HG03139 (cell line): ENCODE measurements around the gene WWOX.

Experiments used
- ATAC-seq: cut with Tn5 transposase; IDR thresholded peaks from one replicate; pipeline ENCODE4 v1.9.1; 2021; ENCODE audit not compliant: unreplicated experiment

WWOX gene

GRCh38 chr16:78635807-78636206 is 536.4 kb downstream of the WWOX start:
- ATAC-seq: no peak

- ATAC-seq: no peak
These were observed 538.9 kb downstream of the WWOX start for GRCh38 chr16:78638371-78638770.

- ATAC-seq: no peak
These were observed 540.3 kb downstream of the WWOX start for GRCh38 chr16:78639775-78640174.

DNA sequence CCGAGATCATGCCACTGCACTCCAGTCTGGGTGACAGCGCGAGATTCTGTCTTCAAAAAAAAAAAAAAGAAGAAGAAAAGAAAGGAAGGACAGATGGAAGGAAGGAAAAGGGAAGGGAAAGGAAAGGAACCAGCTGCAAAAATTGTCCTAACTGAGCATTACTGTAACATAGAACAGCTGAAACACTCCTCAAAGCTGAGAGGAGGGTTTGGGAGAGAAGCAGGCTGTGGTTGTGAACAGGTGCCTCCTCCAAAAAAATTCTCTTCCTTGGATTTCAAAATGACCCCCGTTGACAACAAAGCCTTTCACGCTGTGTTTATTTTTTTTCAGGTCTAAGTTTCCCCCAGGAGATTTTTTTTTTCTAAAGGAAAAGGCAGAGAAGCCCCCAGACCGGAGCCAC is 541.4 kb downstream of the WWOX start:
- no peak for ATAC-seq

- no peak for ATAC-seq
These were observed 542.0 kb downstream of the WWOX start for GRCh38 chr16:78641433-78641832.

DNA sequence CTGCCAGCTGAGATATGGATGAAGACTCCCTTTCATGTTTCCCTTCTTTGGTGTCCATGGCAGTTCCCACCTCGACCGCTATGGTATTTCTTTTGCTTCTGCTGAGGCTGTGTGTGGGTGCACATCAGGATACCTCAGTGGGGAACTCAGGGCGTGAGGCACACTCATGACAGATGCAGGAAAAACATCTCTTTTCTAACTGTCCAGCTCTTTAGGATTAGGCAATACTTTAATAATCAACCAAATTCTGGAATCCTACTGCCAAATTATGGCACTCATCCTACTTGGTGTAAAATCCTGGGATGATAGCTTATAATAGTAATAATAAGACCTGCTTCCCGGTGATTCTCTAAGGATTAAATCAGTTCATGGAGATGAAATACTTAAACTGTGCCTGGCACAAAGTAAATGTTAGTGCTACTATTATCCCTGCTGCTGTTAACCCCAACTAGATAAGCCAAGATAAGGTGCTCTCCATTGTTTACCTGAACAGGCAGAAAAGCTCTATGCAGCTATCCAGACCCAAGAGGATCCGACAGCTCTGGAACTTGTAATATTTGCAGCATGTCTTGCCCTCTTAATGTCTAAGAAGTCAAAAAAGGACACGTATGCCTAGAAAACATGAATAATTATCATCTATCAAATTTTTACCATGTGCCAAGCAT is 543.3 kb downstream of the WWOX start:
- ATAC-seq: no peak

DNA sequence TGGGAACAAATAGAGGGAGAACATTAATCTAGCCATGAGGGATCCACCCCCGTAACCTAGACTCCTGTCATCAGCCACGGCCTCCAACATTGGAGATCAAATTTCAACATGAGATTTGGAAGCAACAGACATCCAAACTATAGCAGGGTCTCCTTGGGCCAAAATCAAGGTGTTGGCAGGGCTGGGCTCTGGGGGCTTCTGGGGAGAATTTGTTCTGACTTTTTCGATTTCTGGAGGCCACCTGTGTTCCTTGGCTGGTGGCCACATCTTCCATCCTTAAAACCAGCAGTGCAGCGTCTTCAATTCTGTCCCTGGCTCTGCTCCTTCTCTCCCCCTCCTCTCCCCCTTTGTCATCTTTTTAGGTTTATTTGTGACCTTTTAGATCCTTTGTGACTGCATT is 546.2 kb downstream of the WWOX start:
- ATAC-seq: no peak

DNA sequence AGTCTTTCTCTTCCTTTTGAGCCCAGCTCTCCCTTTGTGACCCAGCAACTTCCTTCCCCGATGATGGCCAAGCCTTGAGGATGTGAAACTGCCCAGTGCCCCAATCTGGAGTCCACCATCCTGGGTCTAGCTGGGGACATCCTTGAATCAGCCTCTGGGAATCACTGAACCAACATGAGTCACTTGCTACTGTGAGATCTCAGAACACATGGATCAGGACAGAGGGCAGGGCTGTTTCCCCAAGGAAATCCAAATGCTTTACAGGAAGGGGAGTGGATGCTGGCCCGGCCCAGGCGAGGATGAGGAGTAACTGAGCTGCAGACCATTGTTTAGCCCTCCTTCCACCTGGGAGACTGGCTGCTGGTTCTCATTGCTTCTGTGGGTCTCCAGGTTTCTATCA is 547.6 kb downstream of the WWOX start:
- no peak for ATAC-seq

DNA sequence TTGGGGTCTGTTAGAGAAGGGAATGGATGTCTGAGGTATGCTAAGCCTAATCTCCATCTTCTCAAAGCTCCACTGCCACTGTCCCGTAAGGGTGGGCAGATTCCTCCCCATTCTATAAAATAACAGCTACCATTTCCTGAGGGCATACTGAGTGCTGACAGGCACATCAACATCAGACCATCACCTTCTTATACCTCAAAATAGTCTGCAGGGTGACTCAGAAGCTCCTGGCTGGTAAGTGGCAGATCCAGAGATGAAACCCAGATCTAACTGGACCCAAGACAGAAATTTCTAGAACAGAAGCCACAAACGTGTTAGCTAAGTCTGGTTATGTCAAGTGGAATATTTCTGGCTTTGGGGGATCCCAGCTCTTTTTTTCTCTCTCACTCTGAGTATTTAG is 548.0 kb downstream of the WWOX start:
- no peak for ATAC-seq

GRCh38 chr16:78648517-78648916 is 549.1 kb downstream of the WWOX start:
- ATAC-seq: no peak

DNA sequence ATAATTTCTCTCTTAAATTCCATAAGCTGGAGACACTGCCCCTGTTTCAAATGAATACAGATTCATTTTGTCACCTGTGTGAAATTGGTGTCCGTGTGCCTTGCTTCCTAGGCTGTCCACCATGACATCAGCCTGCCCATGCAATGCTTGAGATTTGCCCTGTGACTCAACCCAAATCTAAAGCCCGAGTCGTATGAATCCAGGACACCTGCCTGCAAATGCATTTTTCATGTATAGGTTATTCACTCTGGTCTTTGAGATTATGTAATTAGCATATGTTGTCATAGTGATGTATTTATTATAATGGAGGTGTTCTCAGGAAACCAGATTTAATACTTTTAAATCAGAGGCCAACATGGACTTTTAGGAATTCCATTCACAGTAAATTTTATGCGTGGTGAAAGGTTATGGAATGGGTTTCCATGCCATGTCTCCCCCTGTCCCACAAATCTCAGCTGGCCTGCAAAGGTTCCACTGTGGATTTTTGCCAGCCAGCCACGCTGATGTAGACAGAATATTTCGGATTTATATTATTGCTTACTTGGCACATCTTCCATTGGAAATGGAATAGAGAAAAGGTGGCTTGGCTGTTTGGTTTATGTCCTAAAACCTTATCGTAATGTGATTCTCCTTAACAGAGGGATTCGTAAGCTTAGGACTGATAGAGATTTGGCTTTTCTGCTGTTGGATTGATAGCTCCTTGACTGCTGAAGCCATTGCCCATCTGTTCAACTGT is 551.1 kb downstream of the WWOX start:
- no peak for ATAC-seq

DNA sequence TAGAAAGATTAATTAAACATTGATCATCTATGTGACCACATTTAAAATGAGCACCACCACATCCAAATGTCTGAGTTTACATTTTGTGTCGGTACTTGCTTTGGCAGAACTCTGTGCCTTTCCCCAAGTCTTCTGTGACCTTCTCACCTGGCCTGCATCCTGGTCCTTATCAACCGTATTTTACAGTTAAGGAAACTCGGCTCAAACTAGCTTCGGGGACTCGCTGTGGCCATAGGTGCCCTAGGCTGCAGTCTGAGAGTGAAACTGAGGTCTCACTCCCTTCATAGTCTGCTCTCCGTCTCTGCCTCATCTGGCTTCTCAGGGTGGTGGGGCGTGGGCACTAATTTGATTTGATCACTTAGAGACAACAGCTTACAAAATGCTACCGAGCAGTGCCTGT is 555.5 kb downstream of the WWOX start:
- no peak for ATAC-seq

GRCh38 chr16:78655331-78656113 is 556.1 kb downstream of the WWOX start:
- ATAC-seq: no peak

GRCh38 chr16:78656887-78657286 is 557.4 kb downstream of the WWOX start:
- no peak for ATAC-seq

- ATAC-seq: no peak
These were observed 559.8 kb downstream of the WWOX start for GRCh38 chr16:78659216-78659615.

GRCh38 chr16:78659668-78660217 is 560.3 kb downstream of the WWOX start:
- ATAC-seq: no peak

GRCh38 chr16:78660795-78661194 is 561.3 kb downstream of the WWOX start:
- ATAC-seq: no peak

DNA sequence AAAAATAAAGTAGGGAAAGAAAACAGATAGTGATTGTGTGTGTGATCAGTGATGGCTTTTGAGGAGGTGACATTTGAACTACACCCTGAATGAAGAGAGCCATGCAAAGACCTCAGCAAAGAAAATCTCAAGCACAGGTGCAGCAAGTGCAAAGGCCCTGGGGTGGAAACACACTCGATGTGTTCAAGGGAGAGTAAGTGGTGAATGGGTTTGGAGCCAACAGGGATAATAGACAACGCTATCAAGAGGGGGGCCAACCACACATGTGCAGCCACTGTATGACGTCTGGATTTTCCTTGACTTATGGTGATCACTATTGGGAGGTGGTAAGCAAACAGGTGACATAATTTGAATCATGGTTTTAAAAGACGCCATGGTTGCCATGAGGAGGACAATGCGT is 564.2 kb downstream of the WWOX start:
- no peak for ATAC-seq

DNA sequence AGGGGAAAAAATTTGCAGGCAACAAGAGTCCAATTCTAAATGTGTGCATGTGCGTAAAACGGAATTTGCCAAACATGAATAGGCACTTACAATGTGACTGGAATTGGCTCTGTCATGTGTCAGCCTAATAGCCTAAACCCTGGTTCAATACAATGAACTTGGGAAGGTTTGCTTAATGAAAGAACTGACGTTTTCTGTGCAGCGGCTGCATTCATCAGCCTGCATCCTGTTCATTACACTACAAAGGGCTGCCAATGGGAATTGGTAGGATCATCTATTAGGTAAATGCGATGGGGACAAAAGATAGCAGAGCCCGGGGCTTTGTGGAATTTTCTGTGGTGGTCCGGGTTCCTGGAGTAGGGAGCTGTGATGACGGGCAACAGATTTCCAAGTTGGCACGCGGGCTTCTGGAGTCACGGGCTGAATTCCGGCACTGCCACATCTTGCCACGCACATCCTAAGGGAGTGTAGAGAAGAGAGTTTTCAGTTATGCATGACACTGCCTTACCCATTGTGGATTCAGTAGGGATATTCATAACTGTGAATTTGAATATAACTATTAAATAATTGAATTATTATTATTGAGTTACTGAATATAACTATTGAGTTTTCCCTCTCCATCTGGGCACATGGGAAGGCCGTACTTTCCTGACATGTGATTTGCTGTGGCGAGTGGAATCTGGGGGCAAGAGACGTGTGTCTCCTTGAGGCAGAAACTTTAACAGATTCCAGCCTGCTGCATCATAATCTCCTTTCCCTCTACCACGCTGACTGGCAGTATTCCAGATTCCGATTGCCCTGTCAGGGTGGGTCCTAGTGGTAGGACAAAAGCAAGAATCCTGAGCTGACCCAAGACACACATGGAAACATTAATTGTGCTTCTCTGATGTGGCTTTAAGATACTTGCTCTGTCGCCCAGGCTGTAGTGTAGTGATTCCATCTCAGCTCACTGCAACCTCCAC is 565.6 kb downstream of the WWOX start:
- ATAC-seq: no peak

GRCh38 chr16:78666318-78666717 is 566.9 kb downstream of the WWOX start:
- ATAC-seq: no peak

DNA sequence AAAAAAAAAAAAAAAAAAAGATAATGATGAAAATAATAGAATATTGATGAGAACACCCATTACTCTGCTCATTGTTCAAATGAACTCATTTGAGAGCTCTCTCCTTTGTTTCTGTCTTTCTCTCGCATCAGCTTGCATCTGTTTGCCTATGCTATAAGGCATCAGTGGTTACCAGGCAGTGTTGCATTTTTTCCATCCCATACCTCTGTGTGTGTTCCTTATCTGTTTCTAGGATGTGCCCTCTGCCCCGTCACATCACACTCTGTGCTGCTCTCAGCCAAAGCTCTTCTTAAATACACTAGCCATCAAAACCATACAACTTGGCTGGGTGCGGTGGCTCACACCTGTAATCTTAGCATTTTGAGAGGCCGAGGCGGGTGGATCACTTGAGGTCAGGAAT is 568.2 kb downstream of the WWOX start:
- ATAC-seq: no peak
